ENCODE results near the gene RBM15B. TPM values are rescaled to one million over a fixed set of nuclear protein-coding genes. Genes with fewer than 3 reads are reported as not detected.

The RBM15B gene
- total and polyA plus RNA-seq, 12 donors, result 3.6 to 17.1 (median 13.4) TPM

DNA sequence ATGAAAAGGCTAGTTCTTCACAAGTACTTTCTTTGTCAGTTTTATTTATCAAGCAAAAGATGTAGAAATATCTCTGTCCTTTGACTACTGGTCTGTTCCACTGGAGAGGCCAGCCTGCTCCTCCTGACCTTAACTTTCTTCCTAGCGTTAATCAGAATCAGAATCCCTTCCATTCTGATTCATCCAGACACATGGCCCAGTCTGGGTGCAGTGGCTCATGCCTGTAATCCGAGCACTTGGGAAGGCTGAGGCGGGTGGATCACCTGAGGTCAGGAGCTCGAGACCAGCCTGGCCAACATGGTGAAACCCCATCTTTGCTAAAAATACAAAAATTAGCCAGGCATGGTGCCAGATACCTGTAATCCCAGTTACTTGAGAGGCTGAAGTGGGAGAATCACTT, 38.0 kb upstream of the RBM15B start:
- peaks cover 0 to 4% (median 0%) of the 10 kb centered on the region in 7 donors for H3K27me3 ChIP-seq
- H3K27ac ChIP-seq, result no peak overlapping the region
- TF ChIP-seq, protein P1, sequence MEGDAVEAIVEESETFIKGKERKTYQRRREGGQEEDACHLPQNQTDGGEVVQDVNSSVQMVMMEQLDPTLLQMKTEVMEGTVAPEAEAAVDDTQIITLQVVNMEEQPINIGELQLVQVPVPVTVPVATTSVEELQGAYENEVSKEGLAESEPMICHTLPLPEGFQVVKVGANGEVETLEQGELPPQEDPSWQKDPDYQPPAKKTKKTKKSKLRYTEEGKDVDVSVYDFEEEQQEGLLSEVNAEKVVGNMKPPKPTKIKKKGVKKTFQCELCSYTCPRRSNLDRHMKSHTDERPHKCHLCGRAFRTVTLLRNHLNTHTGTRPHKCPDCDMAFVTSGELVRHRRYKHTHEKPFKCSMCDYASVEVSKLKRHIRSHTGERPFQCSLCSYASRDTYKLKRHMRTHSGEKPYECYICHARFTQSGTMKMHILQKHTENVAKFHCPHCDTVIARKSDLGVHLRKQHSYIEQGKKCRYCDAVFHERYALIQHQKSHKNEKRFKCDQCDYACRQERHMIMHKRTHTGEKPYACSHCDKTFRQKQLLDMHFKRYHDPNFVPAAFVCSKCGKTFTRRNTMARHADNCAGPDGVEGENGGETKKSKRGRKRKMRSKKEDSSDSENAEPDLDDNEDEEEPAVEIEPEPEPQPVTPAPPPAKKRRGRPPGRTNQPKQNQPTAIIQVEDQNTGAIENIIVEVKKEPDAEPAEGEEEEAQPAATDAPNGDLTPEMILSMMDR (IDR thresholded peaks at IDR 0.05), result no peak
- ATAC-seq, result no peak
- no peak for DNase-seq
- H3K4me1 ChIP-seq, result no peaks in the 10 kb centered on the region
- intact Hi-C loops (cut with DNase I), result no loop called here
- no peaks in the 10 kb centered on the region for H3K9me3 ChIP-seq
- WGBS, 2 donors, result 87 to 89% methylated on average over 4 of the region's 4 CpGs
- no peak overlapping the region for H3K4me3 ChIP-seq
- peaks cover 0 to 4% (median 0%) of the 10 kb centered on the region in 9 donors for H3K36me3 ChIP-seq

DNA sequence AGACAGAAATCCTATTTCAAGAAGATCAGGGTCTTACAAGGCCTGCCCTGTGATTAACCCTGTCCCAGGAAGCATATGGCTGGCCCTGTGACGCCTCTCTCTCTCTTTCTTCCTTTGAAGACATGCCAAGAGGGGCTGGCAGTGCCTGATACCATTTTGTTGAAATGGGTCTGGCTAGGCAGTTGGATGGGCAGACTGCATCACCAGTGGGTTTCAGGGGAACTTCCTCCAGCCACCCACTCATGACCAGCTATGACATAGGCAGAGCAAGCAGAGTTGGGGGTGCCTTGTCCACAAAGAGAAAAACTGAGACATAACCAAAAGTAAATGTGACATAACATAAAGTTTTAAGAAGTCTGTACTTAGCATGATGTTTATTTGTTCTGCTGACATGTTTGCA, 37.4 kb upstream of the RBM15B start:
- Histone ChIP-seq H3K27ac (no peak overlapping the region), H3K4me1 (no peaks in the 10 kb centered on the region), H3K9me3 (no peaks in the 10 kb centered on the region), H3K27me3 (peaks cover 0 to 4% (median 0%) of the 10 kb centered on the region in 7 donors), H3K4me3 (no peak overlapping the region), H3K36me3 (peaks cover 0 to 4% (median 0%) of the 10 kb centered on the region in 9 donors)
- DNase-seq (no peak), ATAC-seq (no peak)
- intact Hi-C loops (cut with DNase I), result no loop called here
- TF ChIP-seq, protein P1 (IDR thresholded peaks at IDR 0.05), result no peak
- 58 to 71% methylated on average over 1 of the region's 1 CpG for WGBS, 2 donors

DNA sequence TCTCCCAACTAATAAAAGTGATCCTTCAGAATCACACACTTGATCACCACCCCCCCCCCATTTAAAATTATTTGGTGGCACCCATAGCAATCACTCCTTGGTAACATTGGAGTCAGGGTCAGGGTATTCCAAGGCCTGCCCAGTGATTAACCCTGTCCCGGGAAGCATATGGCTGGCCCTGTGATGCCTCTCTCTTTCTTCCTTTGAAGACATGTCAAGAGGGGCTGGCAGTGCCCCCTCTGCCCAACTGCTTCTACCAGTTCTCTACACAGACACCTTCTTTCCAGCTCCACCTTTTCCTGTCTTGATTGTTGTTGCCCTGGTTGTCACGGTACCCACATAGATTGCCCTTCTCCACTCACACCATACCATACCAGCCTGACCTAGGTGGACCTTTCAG, 36.9 kb upstream of the RBM15B start:
- ATAC-seq, result no peak
- Histone ChIP-seq H3K36me3 (peaks cover 0 to 4% (median 0%) of the 10 kb centered on the region in 9 donors), H3K4me1 (no peaks in the 10 kb centered on the region), H3K4me3 (no peak overlapping the region), H3K27ac (no peak overlapping the region), H3K9me3 (no peaks in the 10 kb centered on the region), H3K27me3 (peaks cover 0 to 4% (median 0%) of the 10 kb centered on the region in 7 donors)
- intact Hi-C loops (cut with DNase I), result no loop called here
- DNase-seq, result no peak
- TF ChIP-seq, protein P1 (IDR thresholded peaks at IDR 0.05), result no peak
- 92 to 93% methylated on average over 2 of the region's 2 CpGs for WGBS, 2 donors

DNA sequence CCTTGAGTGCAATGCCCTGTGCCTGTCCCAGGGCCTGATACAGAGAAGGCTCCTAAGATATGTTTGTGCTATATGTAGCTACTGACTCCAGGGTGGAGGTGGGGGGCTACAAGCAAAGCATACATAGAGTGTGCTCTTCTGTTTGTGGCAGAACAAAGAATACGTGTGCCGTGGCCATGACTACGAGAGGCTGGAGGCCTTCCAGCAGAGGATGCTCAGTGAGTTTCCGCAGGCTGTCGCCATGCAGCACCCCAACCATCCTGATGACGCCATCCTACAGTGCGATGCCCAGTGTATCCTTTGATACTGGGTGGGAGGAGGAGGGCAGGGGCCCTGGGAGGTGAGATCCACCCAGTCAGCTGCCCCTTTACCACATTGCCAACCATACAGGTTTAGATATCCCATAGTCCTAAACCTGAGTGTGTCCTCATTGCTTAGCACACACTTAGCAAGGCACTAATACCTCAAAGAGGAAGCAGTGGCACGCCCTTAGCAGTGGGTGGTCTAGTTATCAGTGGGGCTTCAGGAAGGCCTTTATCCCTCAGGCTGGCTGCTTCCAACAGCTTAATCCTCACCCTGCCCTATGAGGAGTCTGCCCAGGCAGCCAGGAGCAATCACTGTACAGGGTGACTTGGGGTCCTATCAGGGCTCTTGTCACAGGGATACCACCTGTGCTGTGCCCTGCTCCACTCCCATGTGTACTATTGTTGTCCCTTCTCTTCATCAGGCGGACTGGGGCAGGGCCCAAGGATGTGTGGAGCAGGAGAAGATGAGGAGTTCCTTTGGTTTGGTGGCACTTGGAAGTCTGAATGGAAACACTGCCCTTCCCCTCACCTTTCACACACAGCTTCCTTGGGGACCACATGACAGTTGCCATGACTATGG, 36.1 kb upstream of the RBM15B start:
- intact Hi-C loops (cut with DNase I), result no loop called here
- WGBS, 2 donors, result 83 to 88% methylated on average over 9 of the region's 9 CpGs
- Histone ChIP-seq H3K27ac (no peak overlapping the region), H3K36me3 (peaks cover 0 to 4% (median 0%) of the 10 kb centered on the region in 9 donors), H3K9me3 (no peaks in the 10 kb centered on the region), H3K4me1 (no peaks in the 10 kb centered on the region), H3K4me3 (no peak overlapping the region), H3K27me3 (peaks cover 0 to 4% (median 0%) of the 10 kb centered on the region in 7 donors)
- ATAC-seq (no peak), DNase-seq (no peak)
- TF ChIP-seq, protein P1 (IDR thresholded peaks at IDR 0.05), result no peak
